Lower leg skin (tissue), 3 donors: ENCODE results near the gene RNF157.

ENCODE experiments used
- CTCF ChIP-seq, 3 donors: fragments of 450-650 bp; IDR thresholded peaks; one replicate each; pipeline ENCODE4 v1.5.1; 2016; ENCODE audit warnings: antibody characterized with exemption in 3 of 3, mild to moderate bottlenecking in 3 of 3, moderate library complexity in 2 of 3
- POLR2A ChIP-seq, 2 donors: fragments of 450-650 bp; IDR thresholded peaks; one replicate each; pipeline ENCODE4 v1.6.1; 2016 to 2017; ENCODE audit warnings: antibody characterized with exemption in 2 of 2, mild to moderate bottlenecking in 1 of 2, moderate library complexity in 1 of 2

DNA sequence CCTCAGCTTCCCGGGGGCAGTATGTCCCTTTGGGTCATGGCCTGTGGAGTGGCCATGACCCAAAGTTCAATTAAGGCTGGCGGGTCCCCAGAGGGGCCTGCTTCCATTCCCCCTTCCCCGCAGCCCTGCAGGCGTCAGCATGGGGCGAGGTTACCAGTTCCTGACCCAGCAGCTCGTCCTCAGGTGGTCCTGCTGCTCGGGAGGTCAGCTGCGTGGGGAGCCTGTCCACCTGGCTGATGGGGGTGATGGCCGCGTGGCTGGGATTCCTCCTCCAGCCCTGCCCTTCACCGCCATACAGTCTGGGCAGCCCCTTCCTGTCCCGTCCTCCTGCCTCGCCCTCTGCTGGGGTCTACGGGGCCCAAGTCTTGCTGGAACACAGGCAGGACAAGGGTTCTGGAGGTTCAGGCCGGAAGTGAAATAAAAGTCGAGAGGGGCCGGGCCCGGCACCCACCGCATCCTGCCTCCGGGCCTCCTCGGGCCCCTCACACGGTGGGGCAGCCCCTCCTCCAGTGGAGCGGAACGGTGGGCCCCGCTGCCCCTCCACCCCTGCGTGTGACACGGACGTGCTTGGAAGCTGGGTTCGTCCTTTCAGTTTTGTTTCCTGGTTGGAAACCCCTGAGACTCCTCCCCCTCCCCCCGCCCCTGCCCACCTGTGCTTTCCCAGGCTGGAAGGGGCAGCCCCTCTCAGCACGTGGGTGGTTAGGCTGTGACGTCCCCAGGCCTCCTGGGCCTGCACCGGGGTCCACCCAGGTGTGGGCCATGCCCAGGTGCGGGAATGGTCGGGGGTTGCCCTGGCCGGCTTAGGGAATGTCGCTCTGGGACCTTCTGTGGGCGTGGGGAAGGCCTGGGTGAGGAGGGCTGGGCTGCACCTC is 31.6 kb upstream of the RNF157 start:
- TF ChIP-seq CTCF (IDR thresholded peaks at IDR 0.05) (no peak), POLR2A (IDR thresholded peaks at IDR 0.05) (no peak)
